ENCODE data around the gene SDC3. TPM values are rescaled to one million over a fixed set of nuclear protein-coding genes. Genes with fewer than 3 reads are reported as not detected.

The SDC3 gene
- polyA plus RNA-seq, 4 donors, result 0.67 to 36.1 (median 13.4) TPM

- whole genome bisulfite sequencing, 3 donors, result 81 to 92% (median 87%) methylated on average over 1 of the region's 1 CpG
- Histone ChIP-seq H3K36me3 (ENCODE audit: control insufficient read depth in 3 of 3, insufficient read depth in 2 of 3, low read depth in 1 of 3, low read length in 3 of 3) (peaks cover 0 to 9% (median 0%) of the 10 kb centered on the region in 3 donors), H3K27me3 (ENCODE audit: control insufficient read depth in 3 of 3, insufficient read depth in 3 of 3, low read length in 3 of 3) (peaks cover 2 to 12% (median 4%) of the 10 kb centered on the region in 3 donors), H3K27ac (ENCODE audit: low read depth in 1 of 3, low read length in 2 of 3) (no peak overlapping the region), H3K9me3 (ENCODE audit: control insufficient read depth in 2 of 2, insufficient read depth in 1 of 2, low read depth in 1 of 2, low read length in 1 of 2) (no peaks in the 10 kb centered on the region), H3K4me1 (ENCODE audit: control insufficient read depth in 3 of 3, insufficient read depth in 2 of 3, low read depth in 1 of 3, low read length in 2 of 3) (peaks cover 0 to 31% (median 10%) of the 10 kb centered on the region in 3 donors), H3K4me3 (ENCODE audit: low read depth in 1 of 3, low read length in 3 of 3) (no peak overlapping the region)
- DNase-seq (no peak), FAIRE-seq (no peak)
Measured at GRCh38 chr1:30905403-30905802, 3.2 kb downstream of the SDC3 start.

GRCh38 chr1:30904962-30905335 lies 3.6 kb downstream of the SDC3 start:
- Histone ChIP-seq H3K4me1 (ENCODE audit: control insufficient read depth in 3 of 3, insufficient read depth in 2 of 3, low read depth in 1 of 3, low read length in 2 of 3) (peaks cover 0 to 29% (median 10%) of the 10 kb centered on the region in 3 donors), H3K4me3 (ENCODE audit: low read depth in 1 of 3, low read length in 3 of 3) (no peak overlapping the region), H3K36me3 (ENCODE audit: control insufficient read depth in 3 of 3, insufficient read depth in 2 of 3, low read depth in 1 of 3, low read length in 3 of 3) (peaks cover 0 to 11% (median 0%) of the 10 kb centered on the region in 3 donors), H3K9me3 (ENCODE audit: control insufficient read depth in 2 of 2, insufficient read depth in 1 of 2, low read depth in 1 of 2, low read length in 1 of 2) (no peaks in the 10 kb centered on the region), H3K27ac (ENCODE audit: low read depth in 1 of 3, low read length in 2 of 3) (no peak overlapping the region), H3K27me3 (ENCODE audit: control insufficient read depth in 3 of 3, insufficient read depth in 3 of 3, low read length in 3 of 3) (peaks cover 2 to 12% (median 4%) of the 10 kb centered on the region in 3 donors)
- FAIRE-seq (no peak), DNase-seq (no peak)
- WGBS, 3 donors, result 83 to 100% (median 94%) methylated on average over 1 of the region's 1 CpG

- DNase-seq (no peak), FAIRE-seq (no peak)
- H3K9me3 ChIP-seq (ENCODE audit: control insufficient read depth in 2 of 2, insufficient read depth in 1 of 2, low read depth in 1 of 2, low read length in 1 of 2), result no peaks in the 10 kb centered on the region
- peaks cover 0 to 14% (median 0%) of the 10 kb centered on the region in 3 donors for H3K36me3 ChIP-seq (ENCODE audit: control insufficient read depth in 3 of 3, insufficient read depth in 2 of 3, low read depth in 1 of 3, low read length in 3 of 3)
- peaks cover 2 to 10% (median 4%) of the 10 kb centered on the region in 3 donors for H3K27me3 ChIP-seq (ENCODE audit: control insufficient read depth in 3 of 3, insufficient read depth in 3 of 3, low read length in 3 of 3)
- H3K4me3 ChIP-seq (ENCODE audit: low read depth in 1 of 3, low read length in 3 of 3), result no peak overlapping the region
- no peak overlapping the region for H3K27ac ChIP-seq (ENCODE audit: low read depth in 1 of 3, low read length in 2 of 3)
- H3K4me1 ChIP-seq (ENCODE audit: control insufficient read depth in 3 of 3, insufficient read depth in 2 of 3, low read depth in 1 of 3, low read length in 2 of 3), result peaks cover 0 to 29% (median 10%) of the 10 kb centered on the region in 3 donors
- WGBS, 3 donors, result 32 to 55% (median 39%) methylated on average over 11 of the region's 11 CpGs
Measured at GRCh38 chr1:30904191-30904961, 4.2 kb downstream of the SDC3 start.

- DNase-seq (no peak), FAIRE-seq (no peak)
- Histone ChIP-seq H3K27ac (ENCODE audit: low read depth in 1 of 3, low read length in 2 of 3) (peak overlapping the region in 1 of 3 donors; percentile 81), H3K4me1 (ENCODE audit: control insufficient read depth in 3 of 3, insufficient read depth in 2 of 3, low read depth in 1 of 3, low read length in 2 of 3) (peaks cover 0 to 24% (median 10%) of the 10 kb centered on the region in 3 donors), H3K27me3 (ENCODE audit: control insufficient read depth in 3 of 3, insufficient read depth in 3 of 3, low read length in 3 of 3) (peaks cover 2 to 7% (median 4%) of the 10 kb centered on the region in 3 donors), H3K36me3 (ENCODE audit: control insufficient read depth in 3 of 3, insufficient read depth in 2 of 3, low read depth in 1 of 3, low read length in 3 of 3) (peaks cover 0 to 14% (median 0%) of the 10 kb centered on the region in 3 donors), H3K9me3 (ENCODE audit: control insufficient read depth in 2 of 2, insufficient read depth in 1 of 2, low read depth in 1 of 2, low read length in 1 of 2) (no peaks in the 10 kb centered on the region), H3K4me3 (ENCODE audit: low read depth in 1 of 3, low read length in 3 of 3) (no peak overlapping the region)
- 76 to 78% (median 78%) methylated on average over 8 of the region's 8 CpGs for WGBS, 3 donors
Measured at GRCh38 chr1:30903343-30904034, 5.1 kb downstream of the SDC3 start.

- H3K27me3 ChIP-seq (ENCODE audit: control insufficient read depth in 3 of 3, insufficient read depth in 3 of 3, low read length in 3 of 3), result peaks cover 0 to 4% (median 3%) of the 10 kb centered on the region in 3 donors
- no peak for DNase-seq
- no peaks in the 10 kb centered on the region for H3K9me3 ChIP-seq (ENCODE audit: control insufficient read depth in 2 of 2, insufficient read depth in 1 of 2, low read depth in 1 of 2, low read length in 1 of 2)
- WGBS, 3 donors, result 68 to 81% (median 72%) methylated on average over 9 of the region's 9 CpGs
- peaks cover 0 to 16% (median 0%) of the 10 kb centered on the region in 3 donors for H3K36me3 ChIP-seq (ENCODE audit: control insufficient read depth in 3 of 3, insufficient read depth in 2 of 3, low read depth in 1 of 3, low read length in 3 of 3)
- H3K4me1 ChIP-seq (ENCODE audit: control insufficient read depth in 3 of 3, insufficient read depth in 2 of 3, low read depth in 1 of 3, low read length in 2 of 3), result peaks cover 0 to 21% (median 10%) of the 10 kb centered on the region in 3 donors
- H3K4me3 ChIP-seq (ENCODE audit: low read depth in 1 of 3, low read length in 3 of 3), result no peak overlapping the region
- FAIRE-seq, result no peak
- H3K27ac ChIP-seq (ENCODE audit: low read depth in 1 of 3, low read length in 2 of 3), result peak overlapping the region in 1 of 3 donors; percentile 81
Measured at GRCh38 chr1:30902593-30903290, 5.8 kb downstream of the SDC3 start.

GRCh38 chr1:30901798-30902581 lies 6.6 kb downstream of the SDC3 start:
- H3K4me3 ChIP-seq (ENCODE audit: low read depth in 1 of 3, low read length in 3 of 3), result no peak overlapping the region
- peaks cover 0 to 16% (median 0%) of the 10 kb centered on the region in 3 donors for H3K36me3 ChIP-seq (ENCODE audit: control insufficient read depth in 3 of 3, insufficient read depth in 2 of 3, low read depth in 1 of 3, low read length in 3 of 3)
- H3K9me3 ChIP-seq (ENCODE audit: control insufficient read depth in 2 of 2, insufficient read depth in 1 of 2, low read depth in 1 of 2, low read length in 1 of 2), result no peaks in the 10 kb centered on the region
- FAIRE-seq (no peak), DNase-seq (no peak)
- 46 to 55% (median 52%) methylated on average over 11 of the region's 11 CpGs for WGBS, 3 donors
- H3K4me1 ChIP-seq (ENCODE audit: control insufficient read depth in 3 of 3, insufficient read depth in 2 of 3, low read depth in 1 of 3, low read length in 2 of 3), result peaks cover 0 to 15% (median 10%) of the 10 kb centered on the region in 3 donors
- H3K27ac ChIP-seq (ENCODE audit: low read depth in 1 of 3, low read length in 2 of 3), result peak overlapping the region in 1 of 3 donors; percentile 81
- no peaks in the 10 kb centered on the region for H3K27me3 ChIP-seq (ENCODE audit: control insufficient read depth in 3 of 3, insufficient read depth in 3 of 3, low read length in 3 of 3)

GRCh38 chr1:30900931-30901560 lies 7.5 kb downstream of the SDC3 start:
- H3K9me3 ChIP-seq (ENCODE audit: control insufficient read depth in 2 of 2, insufficient read depth in 1 of 2, low read depth in 1 of 2, low read length in 1 of 2), result no peaks in the 10 kb centered on the region
- DNase-seq, result no peak
- H3K4me3 ChIP-seq (ENCODE audit: low read depth in 1 of 3, low read length in 3 of 3), result no peak overlapping the region
- H3K27ac ChIP-seq (ENCODE audit: low read depth in 1 of 3, low read length in 2 of 3), result peak overlapping the region in 1 of 3 donors; percentile 42
- peaks cover 0 to 18% (median 10%) of the 10 kb centered on the region in 3 donors for H3K4me1 ChIP-seq (ENCODE audit: control insufficient read depth in 3 of 3, insufficient read depth in 2 of 3, low read depth in 1 of 3, low read length in 2 of 3)
- peaks cover 0 to 16% (median 0%) of the 10 kb centered on the region in 3 donors for H3K36me3 ChIP-seq (ENCODE audit: control insufficient read depth in 3 of 3, insufficient read depth in 2 of 3, low read depth in 1 of 3, low read length in 3 of 3)
- no peak for FAIRE-seq
- WGBS, 3 donors, result 70 to 79% (median 76%) methylated on average over 3 of the region's 3 CpGs
- no peaks in the 10 kb centered on the region for H3K27me3 ChIP-seq (ENCODE audit: control insufficient read depth in 3 of 3, insufficient read depth in 3 of 3, low read length in 3 of 3)

Measured in small intestine (tissue), 7 donors.